Medulla oblongata (tissue), 1 donor: ENCODE results near the gene TMED8.

Source experiments
- DNase-seq: peaks from one replicate; pipeline ENCODE4 v3.0.0-alpha.2; 2015; ENCODE audit errors: extremely low spot score

The TMED8 gene

DNA sequence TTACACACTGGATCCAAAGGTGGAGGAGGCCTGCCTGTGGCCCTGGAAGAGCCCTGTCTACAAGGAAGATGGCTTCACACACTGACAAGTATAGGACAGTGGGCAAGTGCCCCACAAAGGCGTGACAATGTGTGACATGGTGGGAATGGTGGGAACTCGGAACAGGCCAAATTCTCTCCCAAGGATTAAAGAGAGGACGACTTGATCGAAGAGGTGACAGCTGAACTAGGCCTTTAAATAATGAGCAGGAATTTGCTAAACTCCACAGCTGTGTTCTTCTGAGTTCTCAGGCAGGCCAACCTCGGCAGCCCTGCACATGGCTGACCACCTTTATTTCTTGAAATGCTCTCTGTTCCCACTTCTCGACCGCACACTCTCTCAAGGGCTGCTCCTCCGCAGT lies 80.0 kb downstream of the TMED8 start:
- DNase-seq = no peak

DNA sequence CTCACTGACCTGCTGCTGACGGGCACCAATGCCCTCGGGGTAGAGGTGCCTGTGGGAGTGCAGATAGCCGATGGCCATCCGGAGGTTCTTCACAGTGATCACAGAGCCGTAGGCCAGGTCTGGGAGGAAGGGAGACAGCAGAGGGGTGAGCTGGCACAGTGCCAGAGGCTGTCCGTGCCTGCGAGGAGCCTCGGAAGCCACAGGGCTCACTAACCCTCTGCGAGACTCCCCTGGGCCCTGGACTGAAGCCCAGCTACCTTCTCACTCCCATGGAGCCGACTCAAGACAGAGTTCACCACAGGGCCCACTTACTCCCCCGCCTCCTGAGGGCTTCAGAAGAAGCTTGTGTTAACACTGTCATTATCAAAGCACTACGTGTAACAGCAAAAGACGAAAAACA lies 80.7 kb downstream of the TMED8 start:
- no peak for DNase-seq

DNA sequence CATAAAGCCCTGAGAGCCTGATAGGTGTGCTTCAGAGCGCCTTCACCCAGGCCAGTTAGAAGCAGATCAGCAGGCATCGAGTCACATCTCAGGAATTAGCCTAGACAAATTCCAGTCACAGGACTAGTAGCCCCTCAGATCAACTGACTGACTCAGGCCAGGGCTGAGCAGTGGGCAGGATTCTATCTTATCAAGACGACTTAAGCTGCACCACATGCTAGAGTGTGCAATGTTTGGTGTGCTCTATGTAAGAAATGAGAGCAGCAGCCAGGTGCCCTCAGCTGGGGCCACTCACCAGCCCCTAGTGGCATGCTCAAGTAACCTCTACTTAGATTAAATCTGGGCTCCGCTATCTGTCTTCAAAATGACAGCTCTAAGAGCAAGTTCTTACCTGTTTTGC lies 86.2 kb downstream of the TMED8 start:
- no peak for DNase-seq

DNA sequence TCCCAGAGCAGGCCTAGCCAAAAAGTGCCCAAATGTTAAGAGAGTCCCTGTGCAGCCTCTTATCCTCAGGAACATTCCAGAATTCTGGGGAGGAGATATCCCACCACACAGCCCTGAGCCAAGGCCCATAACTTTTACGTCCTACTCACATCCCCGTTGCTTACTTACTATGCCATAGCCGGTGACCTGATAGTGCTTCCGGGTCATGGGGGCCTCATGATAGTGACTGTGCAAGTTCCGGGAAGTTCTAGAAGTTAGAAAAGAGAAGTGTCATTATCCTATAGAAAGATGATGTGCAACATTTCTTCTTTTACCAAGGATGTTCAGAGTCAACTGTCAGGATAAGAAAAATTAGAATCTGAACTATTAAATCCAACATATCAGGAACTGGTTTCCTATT lies 90.3 kb downstream of the TMED8 start:
- DNase-seq = no peak
